Chondrocyte (in vitro differentiated cells): ENCODE measurements around the gene RIF1. TPM values are rescaled to one million over a fixed set of nuclear protein-coding genes. Genes with fewer than 3 reads are reported as not detected.

Experiments used
- DNase-seq: peaks from one replicate; pipeline ENCODE4 v3.0.0; 2021; ENCODE audit warnings: mixed read lengths, low spot score
- H3K27ac Mint-ChIP-seq: one replicate; pipeline ENCODE4 v1.8.0; 2021; ENCODE audit warnings: mild to moderate bottlenecking, moderate library complexity, mixed read lengths; ENCODE audit not compliant: unreplicated experiment
- H3K27me3 Mint-ChIP-seq: 2 replicates; pipeline ENCODE4 v1.8.0; 2021; ENCODE audit warnings: low read depth, mixed read lengths
- H3K36me3 Mint-ChIP-seq: 2 replicates; pipeline ENCODE4 v1.8.0; 2021; ENCODE audit warnings: low read depth, mixed read lengths
- H3K4me1 Mint-ChIP-seq: 2 replicates; pipeline ENCODE4 v1.8.0; 2021; ENCODE audit warnings: low read depth, mild to moderate bottlenecking, mixed read lengths
- H3K4me3 Mint-ChIP-seq: one replicate; pipeline ENCODE4 v1.8.0; 2021; ENCODE audit warnings: mild to moderate bottlenecking, moderate library complexity, mixed read lengths; ENCODE audit not compliant: unreplicated experiment
- H3K9me3 Mint-ChIP-seq: 2 replicates; pipeline ENCODE4 v1.8.0; 2021; ENCODE audit warnings: low read depth, mixed read lengths
- CTCF ChIP-seq: fragments of 200-600 bp; sonication (generic); IDR thresholded peaks from 2 replicates; pipeline ENCODE4 v1.5.0; 2021; ENCODE audit warnings: antibody characterized with exemption, mild to moderate bottlenecking, moderate library complexity
- total RNA-seq: library from RNA; stranded (reverse); gene quantifications from 3 replicates; pipeline ENCODE4 v1.2.1, GENCODE V29; 2021

The RIF1 gene
- total RNA-seq, 1 donor from 2014 or later, result 33.5 TPM

- no peak for TF ChIP-seq CTCF
- H3K27ac Mint-ChIP-seq, result no peak overlapping the region
- H3K9me3 Mint-ChIP-seq, result no peaks in the 10 kb centered on the region
- H3K36me3 Mint-ChIP-seq, result peaks cover 5% of the 10 kb centered on the region
- no peak for DNase-seq
- no peak overlapping the region for H3K4me3 Mint-ChIP-seq
- no peaks in the 10 kb centered on the region for H3K27me3 Mint-ChIP-seq
- no peaks in the 10 kb centered on the region for H3K4me1 Mint-ChIP-seq
Observed at GRCh38 chr2:151491496-151491895, 81.8 kb downstream of the RIF1 start.

- DNase-seq, result no peak
- peaks cover 2% of the 10 kb centered on the region for H3K36me3 Mint-ChIP-seq
- no peak overlapping the region for H3K4me3 Mint-ChIP-seq
- peaks cover 8% of the 10 kb centered on the region for H3K4me1 Mint-ChIP-seq
- no peaks in the 10 kb centered on the region for H3K27me3 Mint-ChIP-seq
- H3K9me3 Mint-ChIP-seq, result no peaks in the 10 kb centered on the region
- no peak overlapping the region for H3K27ac Mint-ChIP-seq
- no peak for TF ChIP-seq CTCF
Observed at GRCh38 chr2:151498178-151498577, 88.5 kb downstream of the RIF1 start.

- Mint-ChIP-seq H3K27me3 (no peaks in the 10 kb centered on the region), H3K36me3 (peaks cover 3% of the 10 kb centered on the region), H3K4me3 (no peak overlapping the region), H3K27ac (no peak overlapping the region), H3K4me1 (peaks cover 8% of the 10 kb centered on the region), H3K9me3 (no peaks in the 10 kb centered on the region)
- DNase-seq, result no peak
- no peak for TF ChIP-seq CTCF
Observed at GRCh38 chr2:151506170-151506569, 96.5 kb downstream of the RIF1 start.

- Mint-ChIP-seq H3K9me3 (no peaks in the 10 kb centered on the region), H3K4me1 (no peaks in the 10 kb centered on the region), H3K27me3 (no peaks in the 10 kb centered on the region), H3K36me3 (peaks cover 7% of the 10 kb centered on the region), H3K4me3 (no peak overlapping the region), H3K27ac (no peak overlapping the region)
- no peak for TF ChIP-seq CTCF
- DNase-seq, result no peak
Observed at GRCh38 chr2:151508519-151508918, 98.8 kb downstream of the RIF1 start.

- Mint-ChIP-seq H3K4me3 (no peak overlapping the region), H3K36me3 (no peaks in the 10 kb centered on the region), H3K27ac (no peak overlapping the region), H3K27me3 (no peaks in the 10 kb centered on the region), H3K4me1 (peaks cover 15% of the 10 kb centered on the region), H3K9me3 (no peaks in the 10 kb centered on the region)
- no peak for DNase-seq
- TF ChIP-seq CTCF, result no peak
Observed at GRCh38 chr2:151518802-151519201, 109.1 kb downstream of the RIF1 start.
